PC-9 (cell line): ENCODE measurements around the gene ARHGEF26. TPM values are rescaled to one million over a fixed set of nuclear protein-coding genes. Genes with fewer than 3 reads are reported as not detected.
A peak's percentile ranks its signal among the peaks of the same experiment; 100 is the strongest.

Experiments
- Bru-seq: library from RNA; stranded (reverse); fragments of 400-500 nt; gene quantifications from one replicate; lab custom pipeline; 2021; lab: Mats Ljungman, UMichigan
- BruChase-seq, 2 experiments: library from RNA; stranded (reverse); fragments of 400-500 nt; gene quantifications; one replicate each; lab custom pipeline; 2021; lab: Mats Ljungman, UMichigan
- BruUV-seq: library from RNA; stranded (reverse); fragments of 400-500 nt; replicated peaks from 2 replicates; lab custom pipeline; 2021; lab: Mats Ljungman, UMichigan
- CTCF ChIA-PET: fragments of 300-600 bp; sonication (Branson Sonifier 250); formaldehyde crosslinking; loops from one replicate; lab custom pipeline; 2022; ENCODE audit warnings: antibody characterized with exemption; lab: Charles Lee
- POLR2A ChIA-PET: fragments of 300-600 bp; sonication (Branson Sonifier 250); formaldehyde crosslinking; loops from one replicate; lab custom pipeline; 2022; ENCODE audit warnings: antibody characterized with exemption; ENCODE audit not compliant: unreplicated experiment; lab: Charles Lee
- DNase-seq, 2 experiments: peaks; one replicate each; pipeline versions ENCODE4 v3.0.0 to v3.0.0-alpha.2; 2015 to 2022; ENCODE audit warnings: mixed read lengths in 1 of 2
- H2AFZ ChIP-seq: fragments of 200-600 bp; sonication (generic); 2 replicates; pipeline ENCODE4 v1.8.1; 2017; ENCODE audit warnings: antibody characterized with exemption
- H3F3A ChIP-seq: fragments of 200-600 bp; sonication (generic); 2 replicates; pipeline ENCODE4 v1.8.1; 2017; ENCODE audit warnings: antibody characterized with exemption, mild to moderate bottlenecking, low read depth; ENCODE audit not compliant: insufficient read depth
- H3K27ac ChIP-seq: fragments of 200-600 bp; sonication (generic); 2 replicates; pipeline ENCODE4 v1.6.1; 2016; ENCODE audit warnings: mixed run types
- H3K27me3 ChIP-seq: fragments of 200-600 bp; sonication (generic); 2 replicates; pipeline ENCODE4 v1.6.1; 2016; ENCODE audit warnings: low read depth, mixed run types; ENCODE audit not compliant: insufficient read depth
- H3K36me3 ChIP-seq: fragments of 200-600 bp; sonication (generic); 2 replicates; pipeline ENCODE4 v1.6.1; 2016; ENCODE audit warnings: low read depth, mixed run types
- H3K4me1 ChIP-seq: fragments of 200-600 bp; sonication (generic); replicated peaks from 2 replicates; pipeline ENCODE4 v1.6.1; 2016; ENCODE audit warnings: mixed run types; ENCODE audit not compliant: insufficient read depth
- H3K4me2 ChIP-seq: fragments of 200-600 bp; sonication (generic); 2 replicates; pipeline ENCODE4 v1.6.1; 2017; ENCODE audit warnings: mixed run types
- H3K4me3 ChIP-seq: fragments of 200-600 bp; sonication (generic); 2 replicates; pipeline ENCODE4 v1.6.1; 2016; ENCODE audit warnings: mixed run types
- H3K79me2 ChIP-seq: fragments of 200-600 bp; sonication (generic); 2 replicates; pipeline ENCODE4 v1.6.1; 2017; ENCODE audit warnings: low read depth, mixed run types
- H3K9me2 ChIP-seq: fragments of 200-600 bp; sonication (generic); 2 replicates; pipeline ENCODE4 v1.8.1; 2017; ENCODE audit warnings: mild to moderate bottlenecking; ENCODE audit not compliant: insufficient read depth
- H3K9me3 ChIP-seq: fragments of 200-600 bp; sonication (generic); 2 replicates; pipeline ENCODE4 v1.8.1; 2016; ENCODE audit warnings: low read depth; ENCODE audit not compliant: insufficient read depth
- H4K20me1 ChIP-seq: fragments of 200-600 bp; sonication (generic); 2 replicates; pipeline ENCODE4 v1.8.1; 2017; ENCODE audit not compliant: insufficient read depth
- CTCF ChIP-seq: fragments of 200-600 bp; sonication (generic); conservative IDR thresholded peaks from 2 replicates; pipeline ENCODE4 v1.6.1; 2017; ENCODE audit warnings: mixed run types, antibody characterized with exemption, mild to moderate bottlenecking, moderate library complexity
- EZH2 ChIP-seq: fragments of 200-600 bp; sonication (generic); IDR thresholded peaks from 2 replicates; pipeline ENCODE4 v1.8.0; 2017; ENCODE audit warnings: antibody characterized with exemption, low read depth
- intact Hi-C: fragments of 100-400 bp; cut with micrococcal nuclease; formaldehyde crosslinking; loops from one replicate; pipeline ENCODE4 v1.10.0; 2022; ENCODE audit not compliant: unreplicated experiment
- long read RNA-seq: library from polyadenylated mRNA; stranded (forward); transcript quantifications from one replicate; pipeline ENCODE4 v2.0.0, GENCODE V29; 2022
- total RNA-seq: library from RNA; stranded (reverse); gene quantifications from 2 replicates; pipeline ENCODE4 v1.2.3, GENCODE V29; 2021

The ARHGEF26 gene
- total RNA-seq: 7.9 and 10.0 TPM in 2 replicates
- Bru-seq, nascent RNA: percentile 72 among the genes with signal in this experiment
- BruChase-seq, experiment 1, labeled RNA remaining after a 2-hour chase: percentile 62 among the genes with signal in this experiment
- BruChase-seq, experiment 2, labeled RNA remaining after a 6-hour chase: percentile 58 among the genes with signal in this experiment
- long read RNA-seq, partial matches to known transcripts: 2 of 6 reads
- long read RNA-seq, other reads (novel, unspliced or antisense): 1 of 6 reads

- CTCF ChIA-PET: interaction anchor here (0.5 to 0.7 kb wide), 8 partner anchors 17 to 1749 kb away, joined by 3 to 12 read pairs (median 8); no protein-coding TSS in a partner anchor
- Histone ChIP-seq H3K4me1 (peaks cover 13% of the 10 kb centered on the region), H3K9me2 (no peaks in the 10 kb centered on the region), H3K79me2 (no peaks in the 10 kb centered on the region), H3F3A (no peaks in the 10 kb centered on the region), H3K36me3 (no peaks in the 10 kb centered on the region), H3K4me2 (peak within 1 kb of the TSS; percentile 95), H4K20me1 (no peaks in the 10 kb centered on the region), H3K27me3 (no peaks in the 10 kb centered on the region), H2AFZ (peak within 1 kb of the TSS; percentile 98), H3K4me3 (peak within 1 kb of the TSS; percentile 94), H3K9me3 (no peaks in the 10 kb centered on the region), H3K27ac (no peak within 1 kb of the TSS)
- intact Hi-C loops: no loop called here
- BruUV-seq: no TSS peak
- POLR2A ChIA-PET: interaction anchor here (0.6 to 0.7 kb wide), 6 partner anchors 10 to 1411 kb away, joined by 3 to 15 read pairs (median 6); no protein-coding TSS in a partner anchor
- peak; percentile 70 to 90 for DNase-seq
- TF ChIP-seq EZH2 (no peak), CTCF (no peak)
Measured at GRCh38 chr3:154120961-154121700, at the start of gene ARHGEF26. TSS of gene ARHGEF26 (plus strand) at chr3:154121390. CDS start at chr3:154121993, 603 bp downstream.

GRCh38 chr3:154074966-154075365 is 46.2 kb upstream of the ARHGEF26 start:
- H3K4me2 ChIP-seq: no peak overlapping the region
- H3K27ac ChIP-seq: no peak overlapping the region
- POLR2A ChIA-PET: no interaction called here
- H3K9me3 ChIP-seq: peaks cover 3% of the 10 kb centered on the region; the same call in 1 of the 2 replicates
- no peaks in the 10 kb centered on the region for H3K9me2 ChIP-seq
- BruUV-seq: no TSS peak
- DNase-seq: no peak
- no peaks in the 10 kb centered on the region for H3K4me1 ChIP-seq
- intact Hi-C loops: no loop called here
- no peaks in the 10 kb centered on the region for H3F3A ChIP-seq
- H4K20me1 ChIP-seq: no peaks in the 10 kb centered on the region
- H3K27me3 ChIP-seq: no peaks in the 10 kb centered on the region
- CTCF ChIA-PET: interaction anchor here (0.6 kb wide), 1 partner anchor 1700 kb away, joined by 10 read pairs; no protein-coding TSS in a partner anchor
- no peaks in the 10 kb centered on the region for H3K79me2 ChIP-seq
- H2AFZ ChIP-seq: no peak overlapping the region
- H3K4me3 ChIP-seq: no peak overlapping the region
- TF ChIP-seq EZH2 (no peak), CTCF (no peak)
- no peaks in the 10 kb centered on the region for H3K36me3 ChIP-seq

GRCh38 chr3:154078672-154079071 is 42.5 kb upstream of the ARHGEF26 start:
- Histone ChIP-seq H3K27ac (no peak overlapping the region), H3F3A (no peaks in the 10 kb centered on the region), H3K9me3 (peaks cover 3% of the 10 kb centered on the region; the same call in 1 of the 2 replicates), H3K79me2 (no peaks in the 10 kb centered on the region), H3K4me1 (no peaks in the 10 kb centered on the region), H3K36me3 (no peaks in the 10 kb centered on the region), H3K4me2 (no peak overlapping the region), H3K9me2 (no peaks in the 10 kb centered on the region), H2AFZ (peak overlapping the region; percentile 5; the same call in 1 of the 2 replicates), H3K4me3 (no peak overlapping the region), H3K27me3 (no peaks in the 10 kb centered on the region), H4K20me1 (no peaks in the 10 kb centered on the region)
- TF ChIP-seq EZH2: no peak
- no peak for TF ChIP-seq CTCF
- POLR2A ChIA-PET: no interaction called here
- intact Hi-C loops: no loop called here
- no TSS peak for BruUV-seq
- no peak for DNase-seq
- CTCF ChIA-PET: no interaction called here
